Astrocyte (in vitro differentiated cells and primary cell): ENCODE data around the gene CPA1. TPM values are rescaled to one million over a fixed set of nuclear protein-coding genes. Genes with fewer than 3 reads are reported as not detected.

Experiments used
- DNase-seq: peaks from one replicate; pipeline ENCODE4 v3.0.0-alpha.2; 2010; ENCODE audit warnings: low read depth
- FAIRE-seq: peaks from 2 replicates; lab custom pipeline; 2011; peaks lifted over from hg19 to GRCh38; lab: Jason Lieb, UNC
- H2AFZ ChIP-seq: 2 replicates; pipeline ENCODE4 v1.6.0; 2012; ENCODE audit warnings: low read depth, low read length, inconsistent platforms
- H3K27ac ChIP-seq: 2 replicates; pipeline ENCODE4 v1.5.1; 2011; ENCODE audit warnings: low read depth, low read length, inconsistent platforms
- H3K27me3 ChIP-seq: 2 replicates; pipeline ENCODE4 v1.6.0; 2011; ENCODE audit warnings: low read length, inconsistent platforms; ENCODE audit not compliant: insufficient read depth
- H3K36me3 ChIP-seq: 2 replicates; pipeline ENCODE4 v1.5.1; 2011; ENCODE audit warnings: low read length, inconsistent platforms; ENCODE audit not compliant: insufficient read depth
- H3K4me1 ChIP-seq: 2 replicates; pipeline ENCODE4 v1.5.1; 2011; ENCODE audit warnings: low read length, inconsistent platforms; ENCODE audit not compliant: insufficient read depth
- H3K4me2 ChIP-seq: 2 replicates; pipeline ENCODE4 v1.6.0; 2012; ENCODE audit warnings: low read length, inconsistent platforms
- H3K4me3 ChIP-seq: 2 replicates; pipeline ENCODE4 v1.5.1; 2011; ENCODE audit warnings: low read depth, mild to moderate bottlenecking, low read length, inconsistent platforms; ENCODE audit not compliant: insufficient read depth
- H3K79me2 ChIP-seq: 2 replicates; pipeline ENCODE4 v1.6.0; 2012; ENCODE audit warnings: mild to moderate bottlenecking, low read length, inconsistent platforms; ENCODE audit not compliant: insufficient read depth
- H3K9ac ChIP-seq: 2 replicates; pipeline ENCODE4 v1.6.0; 2012; ENCODE audit warnings: mild to moderate bottlenecking, low read length, inconsistent platforms
- H3K9me3 ChIP-seq: 2 replicates; pipeline ENCODE4 v1.5.1; 2012; ENCODE audit warnings: low read depth, mild to moderate bottlenecking, low read length, inconsistent platforms; ENCODE audit not compliant: insufficient read depth
- H4K20me1 ChIP-seq: 2 replicates; pipeline ENCODE4 v1.6.0; 2012; ENCODE audit warnings: low read length, inconsistent platforms; ENCODE audit not compliant: insufficient read depth
- H3K27ac Mint-ChIP-seq: one replicate; pipeline ENCODE4 v1.8.0; 2021; ENCODE audit warnings: mild to moderate bottlenecking, mixed read lengths; ENCODE audit not compliant: unreplicated experiment
- H3K27me3 Mint-ChIP-seq: one replicate; pipeline ENCODE4 v1.8.0; 2021; ENCODE audit warnings: low read depth, mixed read lengths; ENCODE audit not compliant: unreplicated experiment
- H3K36me3 Mint-ChIP-seq: one replicate; pipeline ENCODE4 v1.8.0; 2021; ENCODE audit warnings: low read depth, mixed read lengths; ENCODE audit not compliant: unreplicated experiment
- H3K4me1 Mint-ChIP-seq: one replicate; pipeline ENCODE4 v1.8.0; 2021; ENCODE audit warnings: low read depth, mixed read lengths; ENCODE audit not compliant: unreplicated experiment
- H3K4me3 Mint-ChIP-seq: one replicate; pipeline ENCODE4 v1.8.0; 2021; ENCODE audit warnings: mild to moderate bottlenecking, moderate library complexity, mixed read lengths; ENCODE audit not compliant: unreplicated experiment
- H3K9me3 Mint-ChIP-seq: one replicate; pipeline ENCODE4 v1.8.0; 2021; ENCODE audit warnings: mild to moderate bottlenecking, mixed read lengths; ENCODE audit not compliant: unreplicated experiment
- EZH2 ChIP-seq: IDR thresholded peaks from 2 replicates; pipeline ENCODE4 v1.6.1; 2012; ENCODE audit warnings: mild to moderate bottlenecking, low read length, inconsistent platforms; ENCODE audit not compliant: insufficient read depth
- total RNA-seq: library from RNA; stranded (reverse); gene quantifications from 2 replicates; pipeline ENCODE4 v1.2.1, GENCODE V29; 2021
- TF ChIP-seq, protein P1 (sequence below): IDR thresholded peaks from 2 replicates; pipeline ENCODE4 v1.5.1; 2011; ENCODE audit warnings: low read depth, mild to moderate bottlenecking, inconsistent platforms, low read length, moderate library complexity; ENCODE audit not compliant: insufficient read depth

Gene CPA1
- total RNA-seq, 1 donor from 2014 or later = not detected

DNA sequence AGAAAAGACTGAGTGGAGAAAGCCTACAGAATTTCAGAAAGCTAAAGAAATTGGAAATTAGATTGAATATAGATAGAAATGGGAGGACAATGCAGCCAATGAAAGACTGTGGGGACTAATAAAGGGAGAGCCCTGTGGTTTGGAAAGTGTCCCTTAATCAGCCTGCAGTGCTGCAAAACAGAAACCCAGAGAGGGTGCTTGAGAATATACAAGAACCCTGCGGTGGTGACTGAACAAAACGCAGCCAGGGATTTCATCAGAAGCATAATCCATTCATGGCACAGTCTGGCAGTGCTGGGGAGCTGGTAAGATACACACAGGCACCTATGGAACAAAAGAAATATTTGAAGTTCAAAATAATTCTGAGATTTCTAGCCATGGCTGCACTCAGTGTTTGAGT, 41.4 kb downstream of the CPA1 start:
- H3K9me3 Mint-ChIP-seq = no peaks in the 10 kb centered on the region

DNA sequence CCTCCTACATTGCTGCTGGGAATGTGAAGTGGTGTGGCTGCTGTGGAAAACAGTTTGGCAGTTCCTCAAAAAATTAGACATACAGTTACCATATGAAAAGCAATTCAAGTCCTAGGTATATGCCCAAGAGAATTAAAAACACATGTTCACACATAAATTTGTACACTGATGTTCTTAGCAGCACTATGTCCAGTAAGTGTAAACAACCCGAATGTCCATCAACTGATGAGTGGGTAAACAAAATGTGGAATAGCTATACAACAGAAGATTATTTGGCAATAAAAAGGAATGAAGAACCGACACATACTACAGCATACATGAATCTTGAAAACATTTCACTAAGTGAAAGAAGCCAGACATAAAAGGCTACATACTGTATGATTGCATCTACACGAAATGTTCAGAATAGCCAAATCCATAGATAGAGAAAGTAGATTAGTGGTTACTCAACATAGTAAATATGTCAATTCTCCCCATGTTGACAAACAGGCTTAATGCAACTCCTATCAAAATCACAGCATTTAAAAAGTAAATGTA, 43.3 kb downstream of the CPA1 start:
- FAIRE-seq = peak; percentile 34
- Histone ChIP-seq H4K20me1 (no peaks in the 10 kb centered on the region), H3K36me3 (no peaks in the 10 kb centered on the region), H2AFZ (no peak overlapping the region), H3K27ac (no peak overlapping the region), H3K9ac (no peak overlapping the region), H3K4me1 (peaks cover 12% of the 10 kb centered on the region), H3K4me3 (no peak overlapping the region), H3K79me2 (no peaks in the 10 kb centered on the region), H3K9me3 (no peaks in the 10 kb centered on the region), H3K4me2 (no peak overlapping the region), H3K27me3 (no peaks in the 10 kb centered on the region)
- no peak for TF ChIP-seq EZH2
- TF ChIP-seq, protein P1, sequence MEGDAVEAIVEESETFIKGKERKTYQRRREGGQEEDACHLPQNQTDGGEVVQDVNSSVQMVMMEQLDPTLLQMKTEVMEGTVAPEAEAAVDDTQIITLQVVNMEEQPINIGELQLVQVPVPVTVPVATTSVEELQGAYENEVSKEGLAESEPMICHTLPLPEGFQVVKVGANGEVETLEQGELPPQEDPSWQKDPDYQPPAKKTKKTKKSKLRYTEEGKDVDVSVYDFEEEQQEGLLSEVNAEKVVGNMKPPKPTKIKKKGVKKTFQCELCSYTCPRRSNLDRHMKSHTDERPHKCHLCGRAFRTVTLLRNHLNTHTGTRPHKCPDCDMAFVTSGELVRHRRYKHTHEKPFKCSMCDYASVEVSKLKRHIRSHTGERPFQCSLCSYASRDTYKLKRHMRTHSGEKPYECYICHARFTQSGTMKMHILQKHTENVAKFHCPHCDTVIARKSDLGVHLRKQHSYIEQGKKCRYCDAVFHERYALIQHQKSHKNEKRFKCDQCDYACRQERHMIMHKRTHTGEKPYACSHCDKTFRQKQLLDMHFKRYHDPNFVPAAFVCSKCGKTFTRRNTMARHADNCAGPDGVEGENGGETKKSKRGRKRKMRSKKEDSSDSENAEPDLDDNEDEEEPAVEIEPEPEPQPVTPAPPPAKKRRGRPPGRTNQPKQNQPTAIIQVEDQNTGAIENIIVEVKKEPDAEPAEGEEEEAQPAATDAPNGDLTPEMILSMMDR = no peak
- no peak for DNase-seq
- Mint-ChIP-seq H3K36me3 (no peaks in the 10 kb centered on the region), H3K4me3 (no peak overlapping the region), H3K27ac (no peak overlapping the region), H3K4me1 (peaks cover 19% of the 10 kb centered on the region), H3K9me3 (no peaks in the 10 kb centered on the region), H3K27me3 (no peaks in the 10 kb centered on the region)

More for the DNA sequence above, 41.4 kb downstream of the CPA1 start:
- Mint-ChIP-seq H3K27me3 (no peaks in the 10 kb centered on the region), H3K4me3 (no peak overlapping the region), H3K27ac (peak overlapping the region; percentile 92), H3K4me1 (peaks cover 38% of the 10 kb centered on the region), H3K36me3 (no peaks in the 10 kb centered on the region)
- Histone ChIP-seq H3K27me3 (no peaks in the 10 kb centered on the region), H3K9ac (peak overlapping the region; percentile 8), H3K36me3 (no peaks in the 10 kb centered on the region), H3K4me3 (no peak overlapping the region), H2AFZ (no peak overlapping the region), H3K79me2 (no peaks in the 10 kb centered on the region), H3K4me2 (peak overlapping the region; percentile 11), H3K9me3 (no peaks in the 10 kb centered on the region), H4K20me1 (no peaks in the 10 kb centered on the region), H3K27ac (no peak overlapping the region), H3K4me1 (peaks cover 19% of the 10 kb centered on the region)
- FAIRE-seq (no peak), DNase-seq (peak; percentile 62)
- TF ChIP-seq, protein P1 = no peak
- TF ChIP-seq EZH2 = no peak

GRCh38 chr7:130425796-130426195, 45.5 kb downstream of the CPA1 start:
- Mint-ChIP-seq H3K4me3 (no peak overlapping the region), H3K36me3 (no peaks in the 10 kb centered on the region), H3K9me3 (no peaks in the 10 kb centered on the region), H3K27me3 (no peaks in the 10 kb centered on the region), H3K27ac (no peak overlapping the region), H3K4me1 (peaks cover 12% of the 10 kb centered on the region)
- Histone ChIP-seq H3K9me3 (no peaks in the 10 kb centered on the region), H3K27ac (no peak overlapping the region), H3K27me3 (no peaks in the 10 kb centered on the region), H3K9ac (no peak overlapping the region), H3K79me2 (no peaks in the 10 kb centered on the region), H3K4me1 (peaks cover 6% of the 10 kb centered on the region), H3K36me3 (no peaks in the 10 kb centered on the region), H3K4me2 (no peak overlapping the region), H3K4me3 (no peak overlapping the region), H4K20me1 (no peaks in the 10 kb centered on the region), H2AFZ (no peak overlapping the region)
- no peak for DNase-seq
- FAIRE-seq = no peak
- TF ChIP-seq EZH2 = no peak
